ENCODE data around the gene SELENOS. TPM values are rescaled to one million over a fixed set of nuclear protein-coding genes. Genes with fewer than 3 reads are reported as not detected.

SELENOS gene
- total RNA-seq, 3 donors from 2014 or later: 78.7 to 118 (median 115) TPM

Other genes starting within 250 kb of the SELENOS start
- gene CHSY1, start 25.4 kb downstream of the SELENOS start, total RNA-seq: 10 to 100 TPM in 2 of 3 donors, 1 to 10 TPM in 1; 7.7 to 15.5 (median 12.6) TPM
- 10 to 100 TPM; 41.5 to 55.1 (median 52.1) TPM for gene SNRPA1, start 17.8 kb upstream of the SELENOS start, total RNA-seq
- 10 to 100 TPM; 21.3 to 58.4 (median 30.3) TPM for gene PCSK6, start 212.2 kb upstream of the SELENOS start, total RNA-seq

Data from mucosa of descending colon (tissue), 3 donors.